ENCODE data around the gene CYTH3. TPM values are rescaled to one million over a fixed set of nuclear protein-coding genes. Genes with fewer than 3 reads are reported as not detected.

CYTH3 gene
- polyA plus RNA-seq, 2 of the 4 experiments (the other 2 are of a cell fraction): 18.6 to 24.2 TPM

DNA sequence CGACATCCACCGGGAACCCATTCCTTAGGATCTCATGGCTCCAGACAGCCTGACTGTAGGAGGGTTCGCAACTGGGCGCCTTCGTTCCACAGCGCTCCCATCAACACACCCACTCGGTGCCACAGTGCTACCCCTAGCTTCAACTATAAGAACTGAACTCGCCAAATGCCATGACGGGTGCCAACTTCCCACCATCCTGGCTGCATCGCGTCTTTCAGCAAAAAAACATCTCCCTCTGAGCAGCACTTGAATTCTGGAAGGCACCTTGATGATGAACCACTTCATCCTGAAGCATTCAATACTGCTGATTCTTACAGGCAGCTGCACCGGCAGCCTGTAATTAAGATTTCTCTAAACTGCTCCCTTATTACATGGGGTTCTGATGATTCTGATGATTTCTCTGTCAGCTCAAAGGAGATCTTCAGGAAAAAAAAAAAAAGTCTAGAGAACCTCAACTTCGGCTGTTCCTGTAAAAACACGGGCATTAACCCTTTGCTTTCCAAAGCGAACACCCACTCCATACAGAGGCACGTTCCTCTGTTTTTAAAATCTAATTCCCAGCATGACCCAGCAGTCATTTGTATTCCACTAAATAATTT lies 1.3 kb downstream of the CYTH3 start:
- Histone ChIP-seq H3K4me3 (peak overlapping the region; percentile 90), H3K4me2 (peak overlapping the region; percentile 96), H3K27ac (peak overlapping the region; percentile 82 to 97; a peak in 5 of 6 replicates), H3K4me1 (peaks cover 31% of the 10 kb centered on the region), H3K9me3 (no peaks in the 10 kb centered on the region)
- POLR2A ChIA-PET: interaction anchor here (0.7 to 1.2 kb wide), 4 partner anchors 12 to 111 kb away, joined by 3 to 5 read pairs (median 4); no protein-coding TSS in a partner anchor
- CTCF ChIA-PET: interaction anchor here (0.7 to 4.8 kb wide), 23 partner anchors 9 to 274 kb away, joined by 3 to 37 read pairs (median 6); no protein-coding TSS in a partner anchor
- DNase-seq (ENCODE audit: low read depth in 1 of 2, low spot score in 1 of 2): peak; percentile 78 to 92
- TF ChIP-seq RAD21 (conservative IDR thresholded peaks at IDR 0.05 in 1 of 2, IDR thresholded peaks at IDR 0.05 in 1 of 2): peak; percentile 42 to 43; a peak in 3 of 5 replicates
- TF ChIP-seq, protein P1, sequence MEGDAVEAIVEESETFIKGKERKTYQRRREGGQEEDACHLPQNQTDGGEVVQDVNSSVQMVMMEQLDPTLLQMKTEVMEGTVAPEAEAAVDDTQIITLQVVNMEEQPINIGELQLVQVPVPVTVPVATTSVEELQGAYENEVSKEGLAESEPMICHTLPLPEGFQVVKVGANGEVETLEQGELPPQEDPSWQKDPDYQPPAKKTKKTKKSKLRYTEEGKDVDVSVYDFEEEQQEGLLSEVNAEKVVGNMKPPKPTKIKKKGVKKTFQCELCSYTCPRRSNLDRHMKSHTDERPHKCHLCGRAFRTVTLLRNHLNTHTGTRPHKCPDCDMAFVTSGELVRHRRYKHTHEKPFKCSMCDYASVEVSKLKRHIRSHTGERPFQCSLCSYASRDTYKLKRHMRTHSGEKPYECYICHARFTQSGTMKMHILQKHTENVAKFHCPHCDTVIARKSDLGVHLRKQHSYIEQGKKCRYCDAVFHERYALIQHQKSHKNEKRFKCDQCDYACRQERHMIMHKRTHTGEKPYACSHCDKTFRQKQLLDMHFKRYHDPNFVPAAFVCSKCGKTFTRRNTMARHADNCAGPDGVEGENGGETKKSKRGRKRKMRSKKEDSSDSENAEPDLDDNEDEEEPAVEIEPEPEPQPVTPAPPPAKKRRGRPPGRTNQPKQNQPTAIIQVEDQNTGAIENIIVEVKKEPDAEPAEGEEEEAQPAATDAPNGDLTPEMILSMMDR (IDR thresholded peaks at IDR 0.05): peak; percentile 33
- TF ChIP-seq, protein P2, sequence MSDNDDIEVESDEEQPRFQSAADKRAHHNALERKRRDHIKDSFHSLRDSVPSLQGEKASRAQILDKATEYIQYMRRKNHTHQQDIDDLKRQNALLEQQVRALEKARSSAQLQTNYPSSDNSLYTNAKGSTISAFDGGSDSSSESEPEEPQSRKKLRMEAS (IDR thresholded peaks at IDR 0.05): 0 out of 2 replicates have a peak, but pooled peaks have one; percentile 40
- TF ChIP-seq CBX8 (IDR thresholded peaks at IDR 0.05): no peak
- no peak for TF ChIP-seq EHF (CRISPR knock-in tag; IDR thresholded peaks at IDR 0.05)
- TF ChIP-seq RARB (CRISPR knock-in tag; IDR thresholded peaks at IDR 0.05): no peak
- no peak for FAIRE-seq
- peak; percentile 87 to 93 for ATAC-seq
- 2% methylated on average over 16 of the region's 16 CpGs for WGBS (ENCODE audit: missing lambda C conversion rate)

DNA sequence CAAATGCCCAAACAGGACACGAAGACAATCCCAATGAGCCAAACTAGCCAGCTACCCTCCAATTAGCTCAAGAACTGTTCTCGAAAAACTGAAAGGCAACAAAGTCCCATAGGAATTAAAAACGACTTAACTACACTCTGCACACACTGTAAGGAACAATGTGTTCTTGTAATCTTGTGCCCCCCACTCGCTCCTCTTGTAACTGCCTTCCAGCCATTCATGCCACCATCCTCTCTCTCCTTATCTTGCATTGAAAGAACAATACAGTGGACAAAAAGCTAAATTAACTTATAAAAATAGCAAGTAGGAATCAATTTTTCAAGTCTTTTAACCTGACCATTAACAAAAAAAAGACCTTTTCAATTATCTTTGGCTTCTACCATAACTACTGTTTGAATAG lies 2.9 kb downstream of the CYTH3 start:
- FAIRE-seq: no peak
- no peak overlapping the region for H3K4me2 ChIP-seq
- peaks cover 32% of the 10 kb centered on the region for H3K4me1 ChIP-seq
- ChIA-PET POLR2A (no interaction called here), CTCF (interaction anchor here (1.1 to 4.8 kb wide), 9 partner anchors 12 to 273 kb away, joined by 3 to 37 read pairs (median 4); no protein-coding TSS in a partner anchor)
- WGBS (ENCODE audit: missing lambda C conversion rate): 69% methylated on average over 4 of the region's 4 CpGs
- H3K4me3 ChIP-seq: no peak overlapping the region
- no peaks in the 10 kb centered on the region for H3K9me3 ChIP-seq
- no peak for DNase-seq (ENCODE audit: low read depth in 1 of 2, low spot score in 1 of 2)
- no peak for ATAC-seq
- H3K27ac ChIP-seq: no peak overlapping the region
- no peak for TF ChIP-seq GATA3 (IDR thresholded peaks at IDR 0.05; ENCODE audit: borderline replicate concordance)
- TF ChIP-seq RARB (CRISPR knock-in tag; IDR thresholded peaks at IDR 0.05): no peak
- no peak for TF ChIP-seq CBX2 (IDR thresholded peaks at IDR 0.05; ENCODE audit: borderline replicate concordance, low read depth)
- TF ChIP-seq SMC3 (IDR thresholded peaks at IDR 0.05): no peak
- TF ChIP-seq, protein P3, sequence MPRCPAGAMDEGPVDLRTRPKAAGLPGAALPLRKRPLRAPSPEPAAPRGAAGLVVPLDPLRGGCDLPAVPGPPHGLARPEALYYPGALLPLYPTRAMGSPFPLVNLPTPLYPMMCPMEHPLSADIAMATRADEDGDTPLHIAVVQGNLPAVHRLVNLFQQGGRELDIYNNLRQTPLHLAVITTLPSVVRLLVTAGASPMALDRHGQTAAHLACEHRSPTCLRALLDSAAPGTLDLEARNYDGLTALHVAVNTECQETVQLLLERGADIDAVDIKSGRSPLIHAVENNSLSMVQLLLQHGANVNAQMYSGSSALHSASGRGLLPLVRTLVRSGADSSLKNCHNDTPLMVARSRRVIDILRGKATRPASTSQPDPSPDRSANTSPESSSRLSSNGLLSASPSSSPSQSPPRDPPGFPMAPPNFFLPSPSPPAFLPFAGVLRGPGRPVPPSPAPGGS (IDR thresholded peaks at IDR 0.05): no peak
- TF ChIP-seq, protein P4, sequence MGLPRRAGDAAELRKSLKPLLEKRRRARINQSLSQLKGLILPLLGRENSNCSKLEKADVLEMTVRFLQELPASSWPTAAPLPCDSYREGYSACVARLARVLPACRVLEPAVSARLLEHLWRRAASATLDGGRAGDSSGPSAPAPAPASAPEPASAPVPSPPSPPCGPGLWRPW (IDR thresholded peaks at IDR 0.05): no peak
- no peak for TF ChIP-seq CEBPB (IDR thresholded peaks at IDR 0.05)
- TF ChIP-seq, protein P5, sequence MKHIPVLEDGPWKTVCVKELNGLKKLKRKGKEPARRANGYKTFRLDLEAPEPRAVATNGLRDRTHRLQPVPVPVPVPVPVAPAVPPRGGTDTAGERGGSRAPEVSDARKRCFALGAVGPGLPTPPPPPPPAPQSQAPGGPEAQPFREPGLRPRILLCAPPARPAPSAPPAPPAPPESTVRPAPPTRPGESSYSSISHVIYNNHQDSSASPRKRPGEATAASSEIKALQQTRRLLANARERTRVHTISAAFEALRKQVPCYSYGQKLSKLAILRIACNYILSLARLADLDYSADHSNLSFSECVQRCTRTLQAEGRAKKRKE (CRISPR knock-in tag; IDR thresholded peaks at IDR 0.05; ENCODE audit: low read depth): no peak
- TF ChIP-seq CHD4 (IDR thresholded peaks at IDR 0.05; ENCODE audit: borderline replicate concordance): no peak
- TF ChIP-seq HOXB5 (CRISPR knock-in tag; IDR thresholded peaks at IDR 0.05): no peak
- no peak for TF ChIP-seq ESRRA (IDR thresholded peaks at IDR 0.05; ENCODE audit: borderline replicate concordance, low read length)
- no peak for TF ChIP-seq BHLHE40 (IDR thresholded peaks at IDR 0.05; ENCODE audit: low read depth, low read length)
- TF ChIP-seq, protein P6, sequence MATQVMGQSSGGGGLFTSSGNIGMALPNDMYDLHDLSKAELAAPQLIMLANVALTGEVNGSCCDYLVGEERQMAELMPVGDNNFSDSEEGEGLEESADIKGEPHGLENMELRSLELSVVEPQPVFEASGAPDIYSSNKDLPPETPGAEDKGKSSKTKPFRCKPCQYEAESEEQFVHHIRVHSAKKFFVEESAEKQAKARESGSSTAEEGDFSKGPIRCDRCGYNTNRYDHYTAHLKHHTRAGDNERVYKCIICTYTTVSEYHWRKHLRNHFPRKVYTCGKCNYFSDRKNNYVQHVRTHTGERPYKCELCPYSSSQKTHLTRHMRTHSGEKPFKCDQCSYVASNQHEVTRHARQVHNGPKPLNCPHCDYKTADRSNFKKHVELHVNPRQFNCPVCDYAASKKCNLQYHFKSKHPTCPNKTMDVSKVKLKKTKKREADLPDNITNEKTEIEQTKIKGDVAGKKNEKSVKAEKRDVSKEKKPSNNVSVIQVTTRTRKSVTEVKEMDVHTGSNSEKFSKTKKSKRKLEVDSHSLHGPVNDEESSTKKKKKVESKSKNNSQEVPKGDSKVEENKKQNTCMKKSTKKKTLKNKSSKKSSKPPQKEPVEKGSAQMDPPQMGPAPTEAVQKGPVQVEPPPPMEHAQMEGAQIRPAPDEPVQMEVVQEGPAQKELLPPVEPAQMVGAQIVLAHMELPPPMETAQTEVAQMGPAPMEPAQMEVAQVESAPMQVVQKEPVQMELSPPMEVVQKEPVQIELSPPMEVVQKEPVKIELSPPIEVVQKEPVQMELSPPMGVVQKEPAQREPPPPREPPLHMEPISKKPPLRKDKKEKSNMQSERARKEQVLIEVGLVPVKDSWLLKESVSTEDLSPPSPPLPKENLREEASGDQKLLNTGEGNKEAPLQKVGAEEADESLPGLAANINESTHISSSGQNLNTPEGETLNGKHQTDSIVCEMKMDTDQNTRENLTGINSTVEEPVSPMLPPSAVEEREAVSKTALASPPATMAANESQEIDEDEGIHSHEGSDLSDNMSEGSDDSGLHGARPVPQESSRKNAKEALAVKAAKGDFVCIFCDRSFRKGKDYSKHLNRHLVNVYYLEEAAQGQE (IDR thresholded peaks at IDR 0.05): no peak
- TF ChIP-seq, protein P7, sequence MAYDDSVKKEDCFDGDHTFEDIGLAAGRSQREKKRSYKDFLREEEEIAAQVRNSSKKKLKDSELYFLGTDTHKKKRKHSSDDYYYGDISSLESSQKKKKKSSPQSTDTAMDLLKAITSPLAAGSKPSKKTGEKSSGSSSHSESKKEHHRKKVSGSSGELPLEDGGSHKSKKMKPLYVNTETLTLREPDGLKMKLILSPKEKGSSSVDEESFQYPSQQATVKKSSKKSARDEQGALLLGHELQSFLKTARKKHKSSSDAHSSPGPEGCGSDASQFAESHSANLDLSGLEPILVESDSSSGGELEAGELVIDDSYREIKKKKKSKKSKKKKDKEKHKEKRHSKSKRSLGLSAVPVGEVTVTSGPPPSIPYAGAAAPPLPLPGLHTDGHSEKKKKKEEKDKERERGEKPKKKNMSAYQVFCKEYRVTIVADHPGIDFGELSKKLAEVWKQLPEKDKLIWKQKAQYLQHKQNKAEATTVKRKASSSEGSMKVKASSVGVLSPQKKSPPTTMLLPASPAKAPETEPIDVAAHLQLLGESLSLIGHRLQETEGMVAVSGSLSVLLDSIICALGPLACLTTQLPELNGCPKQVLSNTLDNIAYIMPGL (CRISPR knock-in tag; IDR thresholded peaks at IDR 0.05; ENCODE audit: borderline replicate concordance): no peak
- TF ChIP-seq HOXA7 (CRISPR knock-in tag; IDR thresholded peaks at IDR 0.05): no peak
- no peak for TF ChIP-seq HOXB13 (CRISPR knock-in tag; IDR thresholded peaks at IDR 0.05; ENCODE audit: low read depth)
- no peak for TF ChIP-seq POLR2A (IDR thresholded peaks at IDR 0.05; ENCODE audit: low read length)
- no peak for TF ChIP-seq EP300 (IDR thresholded peaks at IDR 0.05)
- TF ChIP-seq RCOR1 (IDR thresholded peaks at IDR 0.05; ENCODE audit: low read depth, low read length): no peak
- no peak for TF ChIP-seq NPAS2 (CRISPR knock-in tag; IDR thresholded peaks at IDR 0.05; ENCODE audit: borderline replicate concordance)

All from A549 (cell line).